Activated CD8-positive, alpha-beta memory T cell treated with anti-CD3 and anti-CD28 coated beads, Interleukin-2, amount 50 U/mL, for 24 hours (primary cell): ENCODE results near the gene RARB.

ENCODE experiments used
- DNase-seq: peaks from one replicate; pipeline ENCODE4 v3.0.0-alpha.2; 2020; ENCODE audit errors: extremely low read depth

RARB gene

DNA sequence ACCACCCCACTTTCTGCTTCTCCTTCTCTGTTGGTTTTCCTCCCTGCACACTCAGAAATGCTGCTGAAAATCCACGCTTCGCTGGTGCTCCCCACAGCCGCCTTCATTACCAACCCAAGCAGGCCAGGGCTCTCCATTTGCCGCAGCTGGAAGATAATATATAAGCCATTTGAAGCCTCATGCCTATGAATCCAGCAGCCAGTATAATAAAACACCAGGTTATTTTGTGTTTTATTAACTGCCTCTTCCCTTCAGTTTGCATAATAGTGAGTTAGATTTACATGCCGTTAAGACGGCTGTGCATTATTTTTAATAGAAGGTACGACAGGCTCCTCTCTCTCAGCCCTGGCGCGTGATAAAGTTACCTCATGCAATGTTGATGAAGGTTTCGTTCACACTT is 150.0 kb downstream of the RARB start:
- DNase-seq = no peak

DNA sequence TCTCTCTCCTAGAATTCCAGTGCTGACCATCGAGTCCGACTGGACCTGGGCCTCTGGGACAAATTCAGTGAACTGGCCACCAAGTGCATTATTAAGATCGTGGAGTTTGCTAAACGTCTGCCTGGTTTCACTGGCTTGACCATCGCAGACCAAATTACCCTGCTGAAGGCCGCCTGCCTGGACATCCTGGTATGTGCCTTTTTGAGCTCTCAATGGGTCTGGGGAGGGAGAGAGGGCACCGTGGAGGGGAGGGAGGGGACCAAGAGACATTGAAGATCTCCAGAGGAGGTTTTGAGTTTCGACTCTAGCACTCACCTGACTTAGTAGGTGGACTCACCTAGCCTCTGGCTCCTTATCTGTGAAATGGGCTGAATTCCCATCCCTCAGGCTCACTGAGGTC is 152.5 kb downstream of the RARB start:
- no peak for DNase-seq

DNA sequence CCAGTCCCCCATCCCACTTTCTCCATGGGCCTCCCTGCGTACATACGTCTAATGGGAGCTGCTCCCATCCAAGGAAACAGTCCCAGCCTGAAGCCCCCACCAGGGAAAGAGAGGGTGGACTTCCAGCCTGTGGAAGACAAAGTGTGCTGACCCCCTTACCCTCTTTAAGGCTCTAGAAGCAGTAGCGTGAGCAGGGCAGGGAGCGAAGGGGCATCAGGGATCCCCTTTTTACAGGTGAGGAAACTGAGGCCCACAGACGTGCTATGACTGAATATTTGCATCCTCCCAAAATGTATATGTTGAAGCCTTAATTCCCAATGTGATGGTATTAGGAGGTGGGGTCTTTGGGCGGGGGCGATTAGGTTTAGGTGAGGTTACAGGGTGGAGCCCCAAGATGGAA is 153.3 kb downstream of the RARB start:
- DNase-seq = no peak

DNA sequence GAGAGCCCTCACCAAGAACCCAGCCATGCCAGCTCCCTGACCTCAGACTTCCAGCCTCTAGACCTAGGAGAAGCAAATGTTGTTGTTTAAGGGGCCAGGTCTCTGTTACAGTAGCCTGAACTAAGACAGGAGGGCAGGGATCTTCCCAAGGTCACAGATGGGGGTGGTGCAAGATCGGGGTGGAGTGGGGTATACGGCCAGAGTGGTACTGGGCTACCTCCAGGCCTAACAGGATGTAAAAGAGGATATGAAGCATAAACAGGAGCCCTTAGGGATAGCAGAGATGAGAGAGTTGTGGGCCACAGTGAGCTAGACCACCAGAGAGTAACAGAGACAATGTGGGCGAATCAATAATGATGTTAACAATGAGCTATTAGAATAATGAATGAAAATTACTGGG is 153.8 kb downstream of the RARB start:
- DNase-seq = no peak

DNA sequence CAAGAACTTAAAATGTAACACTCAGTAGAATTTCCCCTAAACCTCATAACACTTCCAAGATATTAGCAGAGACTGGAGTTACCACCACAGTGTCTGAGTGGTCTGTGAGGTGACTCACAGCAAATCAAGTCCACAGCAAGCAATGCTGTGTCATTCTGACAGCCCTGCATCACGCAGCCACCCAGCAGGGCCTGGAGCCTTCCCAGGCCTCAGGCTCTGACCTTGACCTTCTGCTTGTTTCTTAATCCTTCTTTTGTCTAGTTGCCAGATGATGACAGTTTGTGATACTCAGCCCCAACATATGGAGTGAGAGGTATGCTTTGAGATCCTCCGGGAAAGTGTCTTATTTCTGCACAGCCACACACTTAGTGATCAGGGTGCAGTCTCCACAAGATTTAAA is 154.2 kb downstream of the RARB start:
- no peak for DNase-seq

DNA sequence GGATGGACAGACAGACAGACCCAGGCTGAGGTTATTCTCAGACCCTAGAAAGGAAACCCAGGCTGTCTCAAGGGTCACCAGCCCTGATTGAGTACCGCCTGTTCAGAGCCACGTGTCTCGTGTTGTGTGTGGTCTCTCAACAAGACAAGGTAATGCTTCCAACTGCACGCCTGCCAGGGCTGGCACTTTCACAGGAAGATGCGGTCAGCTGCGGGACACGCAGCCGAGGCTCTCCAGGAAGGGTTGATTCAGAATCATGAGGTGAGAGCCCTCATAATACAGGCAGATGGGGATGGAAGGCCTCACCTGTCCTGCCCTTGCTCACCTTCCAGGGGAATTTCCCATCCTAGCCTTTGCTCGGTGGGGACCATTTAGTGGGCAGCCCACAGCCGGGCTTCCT is 155.3 kb downstream of the RARB start:
- no peak for DNase-seq

DNA sequence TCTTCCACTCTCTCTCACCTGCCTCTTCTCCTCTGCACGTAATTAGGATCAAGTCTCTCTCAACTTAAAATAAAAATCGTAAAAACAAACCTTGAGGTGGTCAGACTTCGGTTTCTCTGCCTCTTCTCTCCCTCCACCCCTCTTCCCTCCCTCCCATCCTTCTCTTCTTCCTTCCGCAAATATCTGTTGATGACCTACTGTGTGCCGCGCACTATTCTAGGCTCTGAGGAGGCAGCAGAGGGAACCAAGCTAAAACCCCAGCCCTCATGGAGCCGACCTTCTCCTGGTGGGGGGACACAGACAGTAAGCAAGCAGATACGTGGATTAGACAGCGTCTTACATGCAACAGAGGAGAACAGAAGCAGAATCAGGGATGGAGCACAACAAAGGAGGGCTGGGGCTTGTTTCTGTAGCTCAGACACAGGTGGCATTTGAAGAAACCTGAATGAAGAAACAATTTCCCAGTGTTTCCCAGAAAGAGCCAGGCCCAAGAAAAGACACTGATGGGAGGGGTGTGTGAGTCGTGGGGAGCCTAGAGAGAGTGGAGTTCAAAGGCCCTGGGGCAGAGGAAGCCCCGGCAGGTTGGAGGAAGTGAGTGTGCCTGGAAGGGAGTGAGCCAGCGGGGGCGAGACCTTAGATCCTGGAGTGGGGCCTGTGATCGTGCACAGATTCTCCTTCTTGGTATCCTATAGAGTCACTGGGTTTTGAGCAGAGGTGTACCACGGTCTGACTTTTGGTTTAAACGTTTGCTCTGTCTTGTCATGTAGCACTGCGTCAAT is 156.1 kb downstream of the RARB start:
- no peak for DNase-seq

DNA sequence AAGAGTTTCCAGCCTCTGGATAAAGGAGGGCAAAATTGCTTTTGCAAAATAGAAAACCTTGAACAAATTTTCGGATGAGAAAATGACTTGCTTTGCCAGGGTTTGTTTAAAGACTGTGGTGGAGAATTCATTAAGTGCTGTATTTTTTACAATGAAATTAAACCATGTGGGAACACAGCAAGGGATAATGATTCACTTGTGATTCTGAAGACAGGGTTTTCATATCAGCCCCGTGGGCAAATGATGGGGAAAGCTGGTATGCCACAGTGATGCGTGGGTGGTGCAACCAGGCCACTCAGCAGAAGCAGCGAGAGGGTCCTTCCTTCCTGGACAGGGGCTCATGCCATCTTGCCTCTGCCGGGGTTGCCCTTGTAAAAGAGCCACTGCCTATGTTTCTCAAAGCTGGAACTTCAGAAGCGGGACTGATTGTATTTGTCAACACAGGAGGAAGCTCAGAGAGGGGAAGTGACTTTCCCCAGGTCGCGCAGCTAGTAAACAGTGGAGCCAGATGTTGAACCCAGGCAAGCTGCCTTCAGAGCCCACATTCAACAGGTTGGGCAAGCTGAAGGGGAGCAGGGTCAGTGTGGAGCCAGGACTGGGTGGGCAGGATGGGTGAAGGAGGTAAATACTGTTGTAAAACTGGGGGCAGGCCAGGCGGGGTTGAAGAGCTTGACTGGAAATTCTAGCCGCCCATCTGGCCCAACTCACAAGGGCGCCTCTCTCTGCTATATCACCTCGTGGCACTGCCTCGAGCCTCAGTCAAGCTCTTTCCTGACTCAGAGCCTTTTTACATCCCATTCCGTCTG is 157.5 kb downstream of the RARB start:
- no peak for DNase-seq

DNA sequence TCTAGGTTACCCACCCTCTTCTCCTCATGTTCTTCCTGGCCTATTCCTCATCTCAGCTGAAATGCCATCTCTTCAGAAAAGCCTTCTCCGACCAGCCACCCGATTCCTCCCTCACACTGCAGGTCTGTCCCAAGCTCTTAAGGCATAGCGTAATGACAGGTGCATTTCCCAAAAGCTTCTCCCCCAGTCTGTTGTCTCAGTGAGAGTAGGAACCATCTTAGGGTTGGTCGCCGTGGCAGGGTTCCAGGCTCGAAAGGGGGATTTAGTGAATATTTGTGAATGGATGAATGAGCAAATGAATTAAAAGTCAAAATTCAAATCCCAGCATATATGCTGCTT is 158.1 kb downstream of the RARB start:
- DNase-seq = no peak

DNA sequence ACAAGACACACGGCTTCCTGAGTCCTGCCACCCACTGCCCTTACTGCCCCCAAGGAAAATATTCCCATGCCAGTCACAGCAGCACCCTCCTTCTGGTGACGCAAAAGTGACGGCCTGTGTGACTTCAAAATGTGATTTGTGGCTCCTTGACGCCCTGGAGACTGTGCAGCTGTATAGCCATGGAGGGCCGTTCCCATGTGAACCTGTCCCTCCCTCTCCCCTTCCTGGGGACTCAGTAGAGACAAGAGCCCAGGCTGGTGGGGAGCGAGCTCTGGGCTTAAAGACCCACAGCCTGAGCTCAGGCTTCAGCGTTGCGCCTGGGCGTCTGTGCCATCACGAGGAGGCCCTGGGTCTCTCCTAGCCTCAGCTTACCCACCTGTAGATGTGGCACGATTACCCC is 158.5 kb downstream of the RARB start:
- DNase-seq = no peak

DNA sequence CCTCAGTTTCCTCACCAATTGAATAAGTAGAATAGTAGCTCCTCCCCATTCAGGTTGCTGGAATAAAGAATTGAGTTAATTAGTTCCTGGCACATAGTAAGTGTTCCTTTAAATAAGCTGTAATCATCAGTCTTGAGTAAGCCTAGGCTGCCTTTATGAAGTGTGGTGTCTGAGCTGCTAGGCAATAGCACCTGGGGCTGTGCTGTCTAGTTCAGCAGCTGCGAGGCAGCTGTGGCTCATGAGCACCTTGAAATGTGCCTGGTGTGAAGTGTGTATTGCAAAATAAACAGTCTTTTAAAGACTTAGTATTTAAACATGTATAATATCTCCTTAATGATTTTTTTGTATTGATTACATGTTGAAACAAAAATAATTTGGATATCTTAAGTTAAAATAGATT is 159.0 kb downstream of the RARB start:
- no peak for DNase-seq

DNA sequence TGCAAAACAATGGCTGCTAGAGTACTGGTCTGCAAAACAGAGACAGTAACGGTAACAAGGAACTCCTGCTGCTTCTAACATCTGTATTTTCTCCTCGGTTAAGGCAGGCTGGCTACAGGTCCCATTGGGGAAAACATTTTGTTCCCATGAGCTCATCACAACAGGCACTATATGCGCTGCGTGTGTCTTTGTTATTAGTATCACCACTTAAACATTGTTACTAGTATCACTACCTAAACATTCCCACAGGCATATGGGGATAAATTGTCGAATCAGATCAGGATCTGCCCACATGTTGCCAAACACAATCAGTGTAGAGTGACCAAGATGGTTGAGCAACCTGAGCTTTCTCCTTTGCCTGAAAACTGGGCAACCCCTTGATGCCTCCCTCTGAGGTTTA is 159.5 kb downstream of the RARB start:
- DNase-seq = no peak

DNA sequence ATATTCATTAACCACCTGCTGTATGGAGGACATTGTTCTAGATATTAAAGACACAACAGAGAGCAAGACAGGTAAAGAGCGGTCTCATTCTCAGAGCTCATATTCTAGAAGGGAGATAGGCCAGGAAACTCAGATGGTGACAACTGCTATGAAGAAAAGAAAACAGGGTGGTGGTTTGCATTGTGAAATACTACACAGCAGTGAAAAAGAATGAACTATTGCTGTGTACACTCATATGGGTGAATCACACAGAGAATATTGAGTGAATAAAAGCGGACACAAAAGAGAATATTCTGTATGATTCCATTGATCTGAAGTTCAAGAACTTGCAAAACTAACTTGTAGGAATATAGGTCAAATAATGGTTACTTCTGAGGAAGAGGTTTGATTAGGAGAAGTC is 159.9 kb downstream of the RARB start:
- DNase-seq = no peak

DNA sequence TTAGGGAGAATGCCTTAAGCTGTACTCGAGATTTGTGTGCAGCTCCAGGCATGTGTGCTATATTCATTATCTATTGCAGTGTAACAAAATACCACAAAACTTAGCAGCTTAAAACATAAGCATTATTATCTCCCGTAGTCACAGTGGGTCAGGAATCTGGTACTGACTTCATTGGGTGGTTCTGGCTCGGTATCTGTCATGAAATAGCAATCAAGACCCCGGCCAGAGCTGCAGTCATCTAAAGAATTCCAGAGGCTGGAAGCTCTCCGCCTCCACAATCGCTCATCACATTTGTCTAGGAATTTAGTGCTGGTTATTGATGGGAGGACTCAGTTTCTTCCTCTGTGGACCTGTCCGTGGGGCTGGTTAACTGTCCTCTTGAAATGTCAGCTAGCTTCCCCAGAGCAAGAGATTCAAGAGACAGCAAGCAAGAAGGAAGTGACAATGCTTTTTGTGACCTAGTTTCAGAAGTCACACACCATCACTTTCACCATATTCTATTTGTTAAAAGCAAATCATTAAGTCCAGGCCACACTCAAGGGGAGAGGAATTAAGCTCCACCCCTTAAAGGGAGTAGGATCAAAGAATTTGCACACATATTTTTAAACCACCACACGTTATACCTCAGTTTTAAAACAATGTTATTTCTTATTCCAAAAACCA is 160.5 kb downstream of the RARB start:
- DNase-seq = no peak

DNA sequence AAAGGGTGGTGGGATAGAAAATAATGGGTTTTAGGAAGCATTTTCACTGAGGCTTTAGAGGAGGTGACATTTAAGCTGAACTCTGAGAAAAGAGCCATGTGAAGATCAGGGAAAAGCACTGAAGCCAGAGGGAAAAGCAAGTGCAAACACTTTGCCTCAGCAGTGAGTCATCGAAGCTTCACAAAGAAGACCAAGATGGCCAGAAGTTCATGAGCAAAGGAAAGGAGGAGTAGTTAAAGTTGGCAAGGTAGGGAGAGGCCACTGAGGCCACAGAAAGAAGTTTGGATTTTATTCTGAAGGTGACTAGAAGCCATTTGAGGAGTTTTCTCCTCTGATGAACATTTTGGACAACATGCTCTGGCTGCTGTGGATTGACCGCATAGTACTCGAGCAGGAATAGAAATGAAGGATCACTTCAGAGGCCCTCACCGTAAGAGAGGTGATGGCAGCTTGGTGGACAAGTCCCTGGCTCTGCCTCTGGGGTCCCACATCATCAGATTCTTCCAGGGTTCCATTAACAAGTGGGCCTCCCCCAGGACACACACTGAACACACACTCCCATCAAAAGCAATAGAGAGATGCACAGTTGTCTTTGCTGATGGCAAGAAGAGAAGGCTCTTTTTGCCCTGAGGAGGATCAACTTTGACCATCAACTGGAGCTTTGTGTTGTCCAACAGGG is 161.2 kb downstream of the RARB start:
- no peak for DNase-seq

DNA sequence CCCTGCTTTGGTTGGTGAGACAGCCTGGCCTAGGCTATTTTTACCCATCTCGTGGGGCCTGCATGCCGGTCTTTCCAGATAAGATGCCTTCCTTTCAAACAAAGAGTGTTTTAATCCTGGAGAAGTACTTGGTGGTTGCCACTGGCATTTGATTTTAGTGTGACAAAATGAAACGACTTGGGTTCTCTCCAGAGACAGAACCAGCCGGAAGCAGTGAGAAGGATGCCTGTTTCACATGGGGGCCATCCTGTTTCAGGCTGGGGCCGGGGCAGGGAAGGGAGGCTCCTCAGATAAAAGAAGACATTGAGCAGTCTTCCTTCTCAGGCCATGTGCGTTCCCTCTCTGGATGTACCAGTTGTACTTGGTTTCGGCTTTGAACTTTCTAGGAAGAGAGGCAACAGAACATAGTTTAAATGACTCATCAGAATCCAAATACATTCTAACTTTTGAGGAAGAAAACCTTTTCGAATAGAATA is 161.8 kb downstream of the RARB start:
- no peak for DNase-seq

DNA sequence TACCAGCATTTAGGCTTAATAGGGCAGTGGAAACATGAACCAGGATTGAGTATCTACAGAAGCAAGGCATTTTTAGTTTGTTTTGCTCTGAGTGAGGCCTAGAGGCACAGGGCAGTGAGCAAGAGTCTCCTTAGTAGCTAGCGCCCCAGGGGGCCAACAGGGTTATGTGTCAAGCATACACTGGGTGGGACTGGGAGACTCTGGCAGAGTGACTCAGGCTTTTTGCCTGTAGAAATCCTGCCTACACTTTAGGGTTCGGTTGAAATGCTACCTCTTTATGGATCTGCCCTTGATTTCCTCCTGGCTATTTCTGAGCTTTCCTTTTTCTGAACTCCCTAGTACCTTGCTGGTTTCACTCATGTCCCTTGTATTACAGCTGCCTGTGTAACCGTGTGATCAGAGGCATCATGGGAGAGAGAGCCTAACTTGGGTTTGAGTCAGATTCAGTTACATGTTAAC is 164.5 kb downstream of the RARB start:
- no peak for DNase-seq

DNA sequence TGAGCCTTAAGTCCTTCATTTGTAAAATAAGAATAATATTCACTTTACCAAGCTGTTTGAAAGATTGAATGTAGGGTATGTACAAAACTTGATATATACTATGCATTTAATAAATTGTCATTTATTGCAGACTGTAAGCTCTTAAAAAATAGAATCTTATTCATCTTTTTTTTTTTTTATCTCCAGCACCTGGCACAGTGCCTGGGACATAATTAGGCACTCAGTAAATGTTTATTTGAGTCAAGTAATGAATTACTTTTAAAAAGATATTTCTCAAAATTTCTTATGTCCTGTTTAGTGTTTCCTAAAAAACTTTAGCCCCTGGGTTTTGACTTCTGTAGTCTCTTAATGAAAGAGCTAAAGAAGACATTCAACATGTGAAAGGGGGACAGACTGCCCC is 164.9 kb downstream of the RARB start:
- DNase-seq = no peak

DNA sequence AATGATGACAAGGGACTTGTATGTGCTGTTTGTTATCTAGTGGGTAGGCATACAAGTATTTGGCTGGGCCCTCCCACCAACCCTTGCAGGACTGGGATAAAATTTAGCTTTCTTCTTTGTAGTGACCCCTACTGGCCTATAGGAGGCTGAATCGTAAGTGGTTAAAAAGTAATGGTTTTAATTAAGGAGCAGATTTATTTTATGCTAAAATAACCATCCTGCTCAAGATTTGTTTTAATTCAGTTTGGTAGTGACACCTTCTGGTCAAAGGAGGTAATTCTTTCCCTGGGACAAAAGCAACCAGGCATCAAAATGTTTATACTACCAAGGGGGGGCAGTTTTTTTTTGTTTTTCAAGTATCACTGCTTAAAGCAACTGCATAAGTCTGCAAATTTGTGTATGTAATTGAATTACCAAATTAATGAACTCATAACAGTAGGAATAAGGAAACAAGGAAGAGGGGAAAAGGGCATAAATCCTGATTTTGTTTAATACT is 166.0 kb downstream of the RARB start:
- no peak for DNase-seq

DNA sequence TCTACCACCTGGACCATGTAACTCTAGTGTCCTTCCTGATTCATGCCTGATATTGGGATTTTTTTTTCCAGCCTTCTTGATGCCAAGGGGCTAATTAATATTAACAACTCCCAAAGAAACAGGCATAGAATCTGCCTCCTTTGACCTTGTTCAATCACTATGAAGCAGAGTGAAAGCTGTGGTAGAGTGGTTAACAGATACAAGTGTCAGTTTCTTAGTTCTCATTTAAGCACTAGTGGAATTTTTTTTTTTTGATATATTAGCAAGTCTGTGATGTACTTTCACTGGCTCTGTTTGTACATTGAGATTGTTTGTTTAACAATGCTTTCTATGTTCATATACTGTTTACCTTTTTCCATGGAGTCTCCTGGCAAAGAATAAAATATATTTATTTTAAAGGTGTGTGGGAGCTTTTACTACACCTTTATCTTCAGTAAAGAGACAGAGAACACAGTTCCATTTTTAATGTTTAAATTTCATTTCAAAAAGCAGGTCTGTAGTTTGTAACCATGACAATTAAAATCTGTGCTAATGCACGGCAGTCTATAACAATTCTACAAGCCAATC is 169.6 kb downstream of the RARB start:
- DNase-seq = no peak

DNA sequence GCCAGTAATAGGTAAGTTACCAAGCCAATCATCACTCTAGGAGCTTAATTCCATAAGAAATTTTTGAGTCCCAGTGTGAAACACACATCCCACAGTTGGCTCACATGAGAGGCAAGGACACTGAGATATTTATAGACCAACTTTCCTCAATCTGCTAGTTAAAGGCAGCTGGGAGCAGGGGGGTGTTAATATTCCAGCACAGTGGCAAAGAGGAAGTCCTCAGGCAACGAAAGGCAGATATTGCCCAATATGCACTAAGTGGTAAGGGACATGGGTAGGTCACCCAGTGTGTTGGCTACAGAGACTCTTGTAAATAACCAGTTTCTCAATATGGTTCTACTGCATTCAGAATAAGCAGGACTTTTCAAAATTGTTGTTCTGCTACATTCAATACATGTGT is 175.6 kb downstream of the RARB start:
- DNase-seq = no peak
